GM18502 (cell line): Measurements from ENCODE around the gene USP24.
A peak's percentile ranks its signal among the peaks of the same experiment; 100 is the strongest.
"Not testable (repeated sequence)": the region's sequence is repeated elsewhere in the genome, so short reads cannot be mapped to it uniquely, and the experiment has no call there.

Experiments used
- ATAC-seq: cut with Tn5 transposase; IDR thresholded peaks from one replicate; pipeline ENCODE4 v1.9.1; 2021; ENCODE audit warnings: mild to moderate bottlenecking; ENCODE audit not compliant: unreplicated experiment, poor library complexity

USP24 gene

DNA sequence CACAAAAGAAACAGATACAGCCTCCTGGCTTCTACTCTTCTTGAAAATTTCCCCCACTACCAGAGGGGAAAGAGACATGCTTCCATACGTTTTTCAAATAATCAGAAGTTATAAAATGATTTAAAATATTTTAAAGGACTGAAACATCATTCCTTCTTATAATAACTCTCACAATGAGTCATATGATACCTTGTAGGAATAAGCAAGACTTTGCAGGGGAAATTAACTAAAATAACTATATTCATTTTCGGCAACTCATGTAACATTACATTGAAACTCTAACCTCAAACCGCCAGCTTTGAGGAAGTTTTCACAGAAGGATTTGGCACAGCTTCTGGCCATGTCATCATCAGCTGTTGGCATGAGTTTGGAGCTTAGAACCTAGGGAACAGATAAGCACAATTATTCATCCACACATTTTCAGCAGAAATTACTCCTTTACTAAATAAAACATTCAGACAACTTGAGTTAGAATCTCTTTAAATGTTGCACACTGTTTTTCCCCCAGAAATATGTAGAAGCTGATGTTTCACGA is 85.9 kb downstream of the USP24 start:
- no peak for ATAC-seq

- no peak for ATAC-seq
These were observed 86.7 kb downstream of the USP24 start for GRCh38 chr1:55128418-55128995.

GRCh38 chr1:55127827-55128343 is 87.3 kb downstream of the USP24 start:
- ATAC-seq: peak; percentile 81

DNA sequence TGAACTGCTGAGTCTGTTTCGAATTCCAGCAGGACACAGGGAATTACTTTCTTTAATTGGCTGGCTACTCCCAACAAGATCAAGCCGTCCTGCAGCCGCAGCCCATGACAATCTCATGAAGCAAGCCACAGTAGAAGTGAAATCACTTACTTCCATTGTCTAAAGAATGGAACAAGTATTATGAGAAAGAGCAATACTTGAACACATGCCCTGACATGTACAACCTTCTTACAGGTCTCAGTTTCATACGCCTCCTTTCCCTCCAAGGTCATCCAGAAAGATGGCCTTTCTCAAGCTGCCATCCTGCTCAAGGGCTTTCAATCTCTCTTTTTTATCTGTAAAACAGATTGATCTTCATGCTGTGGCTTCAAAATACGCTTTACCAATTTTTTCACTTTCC is 90.7 kb downstream of the USP24 start:
- ATAC-seq: no peak

- ATAC-seq: no peak
These were observed 94.6 kb downstream of the USP24 start for GRCh38 chr1:55120538-55120937.

GRCh38 chr1:55118651-55119329 is 96.4 kb downstream of the USP24 start:
- no peak for ATAC-seq

DNA sequence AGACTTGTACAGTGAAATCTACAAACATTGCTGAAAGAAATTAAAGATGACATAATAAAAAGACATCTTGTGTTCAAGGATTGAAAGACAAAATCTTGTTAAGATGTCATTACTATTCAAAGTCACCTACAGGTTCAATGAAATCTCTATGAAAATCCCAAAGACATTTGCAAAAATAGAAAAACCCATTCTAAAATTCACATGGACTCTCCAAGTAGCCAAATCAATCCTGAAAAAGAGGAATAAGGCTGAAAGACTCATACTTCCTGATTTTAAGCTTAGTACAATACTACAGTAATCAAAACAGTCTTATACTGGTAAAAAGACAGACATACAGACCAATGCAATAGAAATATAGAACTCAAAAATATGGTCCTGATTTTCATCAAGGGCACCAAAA is 97.2 kb downstream of the USP24 start:
- ATAC-seq: no peak

- ATAC-seq: not testable (repeated sequence)
These were observed 106.2 kb downstream of the USP24 start for GRCh38 chr1:55109005-55109404.

DNA sequence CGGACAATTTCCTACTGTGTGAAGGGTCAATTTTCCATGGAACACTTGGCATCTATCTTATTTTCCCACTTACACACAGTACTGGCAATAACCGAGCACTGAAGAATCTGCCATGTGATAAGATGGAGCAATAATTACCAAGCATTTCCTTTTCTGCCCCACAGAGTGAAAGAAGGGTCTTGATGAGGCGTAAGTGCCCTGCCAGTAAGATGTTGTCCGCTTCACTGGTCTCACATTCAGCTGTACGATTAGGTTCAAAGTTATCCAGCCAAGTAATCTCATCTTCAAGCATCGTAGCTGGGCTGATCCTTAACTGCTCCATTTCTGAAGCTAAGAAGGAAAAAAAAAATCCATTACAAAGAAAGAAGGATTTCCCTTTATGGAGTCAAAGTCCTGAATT is 108.1 kb downstream of the USP24 start:
- no peak for ATAC-seq

DNA sequence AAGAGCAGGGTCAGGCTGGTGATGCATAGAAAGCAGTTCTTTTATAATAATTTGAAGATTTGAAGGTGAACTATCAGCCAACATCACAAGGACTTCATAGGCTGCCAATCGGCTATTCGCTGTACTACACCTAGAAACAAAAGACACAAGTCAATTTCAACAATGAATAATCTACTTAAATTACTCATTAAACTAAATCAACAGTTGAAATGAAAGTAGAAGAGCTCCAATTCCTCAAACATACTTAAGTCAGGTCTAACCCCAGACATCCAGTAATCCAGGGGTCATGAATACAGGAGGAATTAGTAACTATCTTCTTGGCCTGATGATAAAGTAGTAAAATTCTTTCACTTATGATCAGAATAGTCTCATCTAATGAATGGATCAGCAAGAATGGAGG is 111.3 kb downstream of the USP24 start:
- no peak for ATAC-seq

DNA sequence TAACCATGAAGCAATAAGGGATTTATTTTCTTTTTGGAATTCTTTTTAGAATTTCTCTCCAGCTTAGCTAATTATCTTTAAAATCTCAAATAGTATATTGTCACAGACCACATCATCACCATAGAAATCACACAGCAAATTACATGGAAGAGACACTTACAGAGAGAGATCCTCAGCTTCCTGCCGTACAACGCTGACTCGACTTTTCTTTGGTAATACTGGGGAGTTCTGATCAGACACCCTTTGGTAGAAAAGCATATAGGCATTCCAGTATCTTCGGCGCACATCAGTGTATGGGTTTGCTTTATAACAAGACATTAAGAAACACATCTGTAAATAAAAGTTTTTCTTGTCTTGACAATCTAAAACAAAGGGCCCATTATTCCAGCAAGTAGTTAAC is 120.1 kb downstream of the USP24 start:
- ATAC-seq: no peak

GRCh38 chr1:55092475-55092874 is 122.7 kb downstream of the USP24 start:
- ATAC-seq: no peak

- no peak for ATAC-seq
These were observed 125.5 kb downstream of the USP24 start for GRCh38 chr1:55089683-55090082.

DNA sequence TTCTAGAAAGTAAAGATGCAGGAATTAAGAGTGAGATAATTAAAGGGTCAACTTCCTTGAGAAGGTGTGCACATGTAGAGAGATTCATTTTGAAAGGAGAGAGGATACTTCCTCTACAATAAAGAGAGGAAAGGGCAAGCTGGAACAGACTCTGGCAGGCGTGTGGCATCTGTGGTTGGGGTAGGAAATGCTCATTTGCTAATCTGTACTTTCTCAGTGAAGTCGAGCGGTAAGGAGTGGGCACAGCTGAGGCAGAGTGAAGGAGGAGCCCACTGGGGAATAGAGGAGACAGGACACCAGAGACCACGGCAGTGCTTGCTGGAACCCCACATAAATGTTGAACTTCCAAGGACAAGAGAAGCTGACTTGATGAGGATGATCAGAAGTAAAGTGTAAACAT is 126.8 kb downstream of the USP24 start:
- no peak for ATAC-seq

DNA sequence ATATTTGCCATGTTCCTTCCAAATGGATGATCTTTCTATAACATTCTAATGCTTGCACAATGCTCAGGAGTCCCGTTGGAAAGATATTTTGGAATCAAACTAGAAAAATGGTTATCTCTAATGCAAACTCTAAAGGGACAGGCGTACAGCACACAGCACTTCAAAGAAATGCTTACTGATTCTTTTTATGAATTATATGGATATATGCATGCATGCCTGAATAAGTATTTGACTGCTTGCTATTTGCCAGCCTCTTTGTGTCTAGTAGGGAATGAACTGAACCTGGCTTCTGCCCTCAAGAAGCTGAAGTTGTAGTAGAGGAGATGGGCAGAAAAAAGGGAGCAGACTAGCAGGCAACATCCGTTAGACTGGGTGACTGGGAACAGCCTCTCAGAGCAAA is 127.7 kb downstream of the USP24 start:
- ATAC-seq: no peak

DNA sequence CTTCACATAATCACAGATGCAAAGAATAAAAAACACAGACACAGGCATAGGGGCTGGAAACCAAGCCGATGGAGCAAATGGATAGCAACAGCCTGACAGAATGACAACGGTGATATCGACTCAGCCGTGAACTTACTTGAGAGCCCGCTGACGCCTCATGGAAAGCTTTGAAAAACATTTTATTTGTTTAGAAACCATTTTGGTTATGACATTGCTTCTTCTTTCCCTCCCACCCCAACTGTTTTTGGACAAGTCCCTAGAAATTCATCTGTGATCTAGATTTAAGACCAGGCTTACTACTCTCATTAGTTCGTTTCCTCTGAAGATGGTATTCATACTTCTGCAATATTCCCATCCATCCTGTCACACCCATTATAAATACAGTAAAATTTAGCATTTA is 130.9 kb downstream of the USP24 start:
- ATAC-seq: no peak

DNA sequence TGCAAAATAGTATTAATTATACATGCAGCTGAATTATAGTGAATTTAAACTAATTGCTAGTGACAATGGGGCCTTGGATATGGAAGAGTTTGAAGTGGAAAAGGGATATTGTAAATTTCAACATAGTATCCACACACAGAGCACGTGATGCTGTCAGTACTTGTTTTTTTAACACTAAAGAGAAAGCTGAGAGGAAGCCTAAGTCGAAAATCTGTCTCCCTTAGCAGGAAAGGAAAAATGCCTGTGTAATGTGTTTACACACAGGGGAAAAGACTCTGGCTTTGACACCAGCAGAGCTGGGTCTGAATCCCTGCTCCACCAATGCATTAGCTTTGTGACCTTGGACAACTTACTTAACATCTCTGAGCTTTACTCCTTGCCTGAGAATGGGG is 133.3 kb downstream of the USP24 start:
- no peak for ATAC-seq

GRCh38 chr1:55081188-55081904 is 133.8 kb downstream of the USP24 start:
- no peak for ATAC-seq

DNA sequence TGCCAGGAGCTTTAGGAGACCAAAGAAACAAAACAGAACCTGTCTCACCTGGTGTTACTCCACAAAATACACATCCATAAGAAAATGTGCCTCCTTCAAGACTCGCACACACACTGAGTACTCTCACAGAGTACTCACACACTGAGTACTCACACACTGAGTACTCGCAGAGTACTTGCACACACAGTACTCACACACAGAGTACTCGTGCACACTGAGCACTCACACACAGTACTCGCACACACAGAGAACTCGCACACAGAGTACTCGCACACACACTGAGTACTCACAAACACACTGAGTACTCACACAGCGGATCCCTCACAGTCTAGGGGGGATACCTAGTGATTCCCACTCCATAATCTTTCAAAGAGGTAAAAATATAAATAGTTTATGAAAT is 135.5 kb downstream of the USP24 start:
- ATAC-seq: no peak

DNA sequence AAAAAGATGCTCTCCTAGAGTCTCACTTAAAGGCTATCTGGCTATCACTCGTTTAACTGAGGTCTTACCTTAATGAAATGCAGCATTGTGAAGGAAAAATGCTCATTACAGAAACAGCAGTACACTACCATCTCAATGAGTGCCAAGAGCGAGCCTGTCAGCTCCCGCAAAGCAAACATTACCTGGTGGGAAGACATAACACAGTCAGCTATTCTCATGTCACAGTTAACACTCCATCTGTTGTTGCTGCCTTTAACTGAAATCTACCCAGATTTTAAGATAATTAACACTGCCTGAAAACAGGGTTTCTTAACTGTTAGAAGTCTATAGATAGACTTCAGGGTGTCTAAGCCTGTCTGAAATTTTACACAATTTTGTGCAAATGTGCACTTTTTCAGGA is 136.7 kb downstream of the USP24 start:
- no peak for ATAC-seq

- ATAC-seq: no peak
These were observed 138.8 kb downstream of the USP24 start for GRCh38 chr1:55076356-55076755.
